Endothelial cell of umbilical vein (primary cell): ENCODE results near the gene SH3BP4. TPM values are rescaled to one million over a fixed set of nuclear protein-coding genes. Genes with fewer than 3 reads are reported as not detected.

Source experiments
- BruUV-seq: library from RNA; stranded (reverse); fragments of 400-500 nt; replicated peaks from 2 replicates; lab custom pipeline; 2021; lab: Mats Ljungman, UMichigan
- CTCF ChIA-PET: fragments of 300-600, 350-600 bp; sonication (Branson Sonifier 250); formaldehyde crosslinking; loops from one replicate; lab custom pipeline; 2021; ENCODE audit warnings: antibody characterized with exemption, inconsistent platforms; lab: Charles Lee
- POLR2A ChIA-PET: fragments of 300-600, 350-600 bp; sonication (Branson Sonifier 250); formaldehyde crosslinking; loops from one replicate; lab custom pipeline; 2021; ENCODE audit warnings: antibody characterized with exemption, inconsistent platforms; lab: Charles Lee
- DNase-seq: peaks from one replicate; pipeline ENCODE4 v3.0.0-alpha.2; 2011; ENCODE audit warnings: low read depth, low spot score
- FAIRE-seq: peaks from 2 replicates; lab custom pipeline; 2011; peaks lifted over from hg19 to GRCh38; lab: Jason Lieb, UNC
- H2AFZ ChIP-seq: 2 replicates; pipeline ENCODE4 v1.6.0; 2012; ENCODE audit warnings: low read depth, low read length, control low read depth, inconsistent platforms
- H3K27ac ChIP-seq: 2 replicates; pipeline ENCODE4 v1.5.1; 2011; ENCODE audit warnings: low read depth, mild to moderate bottlenecking, control low read depth, low read length, moderate library complexity; ENCODE audit not compliant: insufficient read depth
- H3K27me3 ChIP-seq, 2 experiments: 2 replicates each; pipeline versions ENCODE4 v1.6.0 to v1.6.1; 2011; ENCODE audit warnings: low read length in 2 of 2, mixed read lengths in 1 of 2; ENCODE audit not compliant: control insufficient read depth in 2 of 2, insufficient read depth in 2 of 2
- H3K36me3 ChIP-seq, 2 experiments: 2 replicates in 1 of 2; 3 replicates in 1 of 2; pipeline ENCODE4 v1.5.1; 2011; ENCODE audit warnings: low read length in 2 of 2, mild to moderate bottlenecking in 1 of 2, moderate library complexity in 1 of 2; ENCODE audit not compliant: control insufficient read depth in 2 of 2, insufficient read depth in 2 of 2; ENCODE audit errors: extremely low read depth in 1 of 2
- H3K4me1 ChIP-seq: 3 replicates; pipeline ENCODE4 v1.5.1; 2011; ENCODE audit warnings: mild to moderate bottlenecking, low read length; ENCODE audit not compliant: control insufficient read depth, insufficient read depth; ENCODE audit errors: extremely low read depth
- H3K4me2 ChIP-seq: 2 replicates; pipeline ENCODE4 v1.6.1; 2011; ENCODE audit warnings: low read length, control low read depth, mixed read lengths; ENCODE audit not compliant: insufficient read depth
- H3K4me3 ChIP-seq, 3 experiments: fragments of 200-600 bp in 1 of 3; sonication (generic), shearing (Covaris generic) in 1 of 3; replicated peaks in 1 of 3; 2 replicates each; pipeline ENCODE4 v1.5.1; 2011 to 2016; ENCODE audit warnings: control low read depth in 3 of 3, low read length in 3 of 3, mild to moderate bottlenecking in 2 of 3, inconsistent platforms in 1 of 3, low read depth in 1 of 3, moderate library complexity in 1 of 3; ENCODE audit not compliant: insufficient read depth in 1 of 3
- H3K79me2 ChIP-seq: 2 replicates; pipeline ENCODE4 v1.6.0; 2012; ENCODE audit warnings: low read length, inconsistent platforms; ENCODE audit not compliant: control insufficient read depth, insufficient read depth
- H3K9ac ChIP-seq: replicated peaks from 2 replicates; pipeline ENCODE3; 2011; ENCODE audit warnings: low read length, control low read depth; ENCODE audit not compliant: insufficient read depth; ENCODE audit errors: extremely low read depth
- H3K9me1 ChIP-seq: replicated peaks from 3 replicates; pipeline ENCODE4 v1.6.0; 2011; ENCODE audit warnings: mild to moderate bottlenecking, low read length; ENCODE audit not compliant: control insufficient read depth, insufficient read depth; ENCODE audit errors: extremely low read depth
- H3K9me3 ChIP-seq: replicated peaks from 2 replicates; pipeline ENCODE4 v1.5.1; 2012; ENCODE audit warnings: low read length, inconsistent platforms; ENCODE audit not compliant: control insufficient read depth, insufficient read depth
- H4K20me1 ChIP-seq: replicated peaks from 2 replicates; pipeline ENCODE3; 2011; ENCODE audit warnings: mild to moderate bottlenecking, low read length; ENCODE audit not compliant: control insufficient read depth, insufficient read depth; ENCODE audit errors: extremely low read depth
- EZH2 ChIP-seq: IDR thresholded peaks from 2 replicates; pipeline ENCODE4 v1.6.1; 2012; ENCODE audit warnings: borderline replicate concordance, low read depth, mild to moderate bottlenecking, moderate library complexity, low read length, inconsistent platforms; ENCODE audit not compliant: severe bottlenecking
- FOS ChIP-seq: IDR thresholded peaks from 2 replicates; pipeline ENCODE4 v1.6.1; 2011; ENCODE audit warnings: mild to moderate bottlenecking, low read length, moderate library complexity, borderline replicate concordance; ENCODE audit not compliant: insufficient read depth
- GATA2 ChIP-seq: IDR thresholded peaks from 2 replicates; pipeline ENCODE4 v1.7.0; 2011; ENCODE audit warnings: low read depth, mild to moderate bottlenecking, moderate library complexity, mixed read lengths, low read length; ENCODE audit not compliant: insufficient read length, insufficient read depth
- JUN ChIP-seq: IDR thresholded peaks from 2 replicates; pipeline ENCODE4 v1.6.1; 2011; ENCODE audit warnings: borderline replicate concordance, low read depth; ENCODE audit not compliant: insufficient read length, insufficient read depth
- MAX ChIP-seq: IDR thresholded peaks from 2 replicates; pipeline ENCODE4 v1.6.1; 2011; ENCODE audit not compliant: insufficient read depth, insufficient read length
- MYC ChIP-seq: IDR thresholded peaks from one replicate; pipeline ENCODE4 v1.6.1; 2011; ENCODE audit warnings: mild to moderate bottlenecking, low read depth, low read length
- POLR2A ChIP-seq: IDR thresholded peaks from 2 replicates; pipeline ENCODE4 v1.6.1; 2012; ENCODE audit warnings: low read depth, mild to moderate bottlenecking, control low read depth, low read length
- POLR2AphosphoS5 ChIP-seq: IDR thresholded peaks from 2 replicates; pipeline ENCODE4 v1.6.1; 2012; ENCODE audit warnings: low read depth, mild to moderate bottlenecking, control low read depth, low read length, moderate library complexity; ENCODE audit not compliant: insufficient read depth
- dilution Hi-C: fragments of 300-500 bp; cut with MboI; formaldehyde crosslinking; loops from one replicate; pipeline ENCODE4 v1.15.0; 2019; ENCODE audit warnings: low sequenced_read_pairs; ENCODE audit not compliant: extremely low pct_ligation_motif_present
- intact Hi-C: fragments of 100-400 bp; cut with micrococcal nuclease; formaldehyde crosslinking; loops from one replicate; pipeline ENCODE4 v1.10.0; 2022
- polyA plus RNA-seq, 4 experiments: library from polyadenylated mRNA; depleted of rRNA in 3 of 4; stranded (reverse) in 3 of 4; unstranded in 1 of 4; fragments of >200 nt; gene quantifications; 2 replicates each; pipeline versions ENCODE4 v1.2.1 to v1.2.3, GENCODE V29; 2011 to 2012; ENCODE audit warnings: missing spikeins in 1 of 4
- total RNA-seq: library from RNA; stranded (reverse); gene quantifications from 2 replicates; pipeline ENCODE4 v1.2.3, GENCODE V29; 2021
- TF ChIP-seq, protein P1 (sequence below), 2 donors: IDR thresholded peaks; 1 replicate in 1 of 2; 2 replicates in 1 of 2; pipeline ENCODE4 v1.5.1; 2011; ENCODE audit warnings: low read length in 2 of 2, mild to moderate bottlenecking in 2 of 2, moderate library complexity in 2 of 2, control low read depth in 1 of 2, inconsistent platforms in 1 of 2, low read depth in 1 of 2; ENCODE audit not compliant: insufficient read depth in 1 of 2; ENCODE audit errors: extremely low read depth in 1 of 2

SH3BP4 gene
- total and polyA plus RNA-seq, 2 donors (not counting 3 experiments of a cell fraction or from before 2014, with no cell fraction given) = 85.2 to 100.0 TPM

GRCh38 chr2:235064976-235065375 is 113.2 kb downstream of the SH3BP4 start:
- H3K79me2 ChIP-seq = no peaks in the 10 kb centered on the region
- ChIA-PET POLR2A (no interaction called here), CTCF (interaction anchor here (0.8 to 3.3 kb wide), 2 partner anchors 16 to 42 kb away, joined by 3 to 10 read pairs; no protein-coding TSS in a partner anchor)
- no peak overlapping the region for H3K27ac ChIP-seq
- DNase-seq (no peak), FAIRE-seq (no peak)
- TF ChIP-seq EZH2 (no peak), GATA2 (no peak), POLR2AphosphoS5 (no peak), MAX (no peak), MYC (no peak), JUN (no peak), POLR2A (no peak), FOS (no peak)
- TF ChIP-seq, protein P1, sequence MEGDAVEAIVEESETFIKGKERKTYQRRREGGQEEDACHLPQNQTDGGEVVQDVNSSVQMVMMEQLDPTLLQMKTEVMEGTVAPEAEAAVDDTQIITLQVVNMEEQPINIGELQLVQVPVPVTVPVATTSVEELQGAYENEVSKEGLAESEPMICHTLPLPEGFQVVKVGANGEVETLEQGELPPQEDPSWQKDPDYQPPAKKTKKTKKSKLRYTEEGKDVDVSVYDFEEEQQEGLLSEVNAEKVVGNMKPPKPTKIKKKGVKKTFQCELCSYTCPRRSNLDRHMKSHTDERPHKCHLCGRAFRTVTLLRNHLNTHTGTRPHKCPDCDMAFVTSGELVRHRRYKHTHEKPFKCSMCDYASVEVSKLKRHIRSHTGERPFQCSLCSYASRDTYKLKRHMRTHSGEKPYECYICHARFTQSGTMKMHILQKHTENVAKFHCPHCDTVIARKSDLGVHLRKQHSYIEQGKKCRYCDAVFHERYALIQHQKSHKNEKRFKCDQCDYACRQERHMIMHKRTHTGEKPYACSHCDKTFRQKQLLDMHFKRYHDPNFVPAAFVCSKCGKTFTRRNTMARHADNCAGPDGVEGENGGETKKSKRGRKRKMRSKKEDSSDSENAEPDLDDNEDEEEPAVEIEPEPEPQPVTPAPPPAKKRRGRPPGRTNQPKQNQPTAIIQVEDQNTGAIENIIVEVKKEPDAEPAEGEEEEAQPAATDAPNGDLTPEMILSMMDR (IDR thresholded peaks at IDR 0.05; ENCODE audit: extremely low read depth in 1 of 2, insufficient read depth in 1 of 2, low read depth in 1 of 2, low read length in 2 of 2) = no peak
- H3K27me3 ChIP-seq = no peaks in the 10 kb centered on the region
- H4K20me1 ChIP-seq = no peaks in the 10 kb centered on the region
- dilution Hi-C loops (no loop called here), intact Hi-C loops (no loop called here)
- no peak overlapping the region for H2AFZ ChIP-seq
- H3K9ac ChIP-seq = no peak overlapping the region
- no peaks in the 10 kb centered on the region for H3K9me3 ChIP-seq
- no TSS peak for BruUV-seq
- H3K36me3 ChIP-seq = no peaks in the 10 kb centered on the region
- H3K9me1 ChIP-seq = no peaks in the 10 kb centered on the region
- peaks cover under 1% of the 10 kb centered on the region for H3K4me1 ChIP-seq
- no peak overlapping the region for H3K4me3 ChIP-seq
- no peak overlapping the region for H3K4me2 ChIP-seq
